OCI-LY7 (cell line): Measurements from ENCODE around the gene DPM3. TPM values are rescaled to one million over a fixed set of nuclear protein-coding genes. Genes with fewer than 3 reads are reported as not detected.

Experiments used
- BruUV-seq: library from RNA; stranded (reverse); fragments of 400-500 nt; replicated peaks from 2 replicates; lab custom pipeline; 2021; lab: Mats Ljungman, UMichigan
- CTCF ChIA-PET: fragments of 300-600 bp; sonication (Branson Sonifier 250); formaldehyde crosslinking; loops from one replicate; lab custom pipeline; 2022; ENCODE audit warnings: antibody characterized with exemption; ENCODE audit not compliant: unreplicated experiment; lab: Charles Lee
- POLR2A ChIA-PET: fragments of 300-600 bp; sonication (Branson Sonifier 250); formaldehyde crosslinking; loops from one replicate; lab custom pipeline; 2022; ENCODE audit warnings: antibody characterized with exemption; lab: Charles Lee
- DNase-seq: peaks from one replicate; pipeline ENCODE4 v3.0.0-alpha.2; 2015; ENCODE audit warnings: low spot score
- H2AFZ ChIP-seq: fragments of 200-600 bp; sonication (generic), shearing (Covaris generic); 2 replicates; pipeline ENCODE4 v1.6.1; 2014; ENCODE audit warnings: mild to moderate bottlenecking, antibody characterized with exemption, low read length, moderate library complexity
- H3K27ac ChIP-seq: fragments of 200-600 bp; sonication (generic); 2 replicates; pipeline ENCODE4 v1.5.1; 2014; ENCODE audit warnings: mixed run types, low read depth, mild to moderate bottlenecking, moderate library complexity, low read length, inconsistent platforms; ENCODE audit not compliant: poor library complexity, severe bottlenecking
- H3K36me3 ChIP-seq: fragments of 200-600 bp; sonication (generic); 2 replicates; pipeline ENCODE4 v1.6.1; 2014; ENCODE audit warnings: mild to moderate bottlenecking, antibody characterized with exemption, low read length, moderate library complexity, mixed read lengths; ENCODE audit not compliant: insufficient read depth
- H3K4me1 ChIP-seq: fragments of 200-600 bp; sonication (generic); 2 replicates; pipeline ENCODE4 v1.5.1; 2014; ENCODE audit warnings: mild to moderate bottlenecking, low read length; ENCODE audit not compliant: insufficient read depth, poor library complexity, severe bottlenecking
- H3K4me2 ChIP-seq: fragments of 200-600 bp; sonication (generic); 2 replicates; pipeline ENCODE4 v1.6.1; 2014; ENCODE audit warnings: mild to moderate bottlenecking, low read length
- H3K4me3 ChIP-seq: fragments of 200-600 bp; sonication (generic); 2 replicates; pipeline ENCODE4 v1.5.1; 2014; ENCODE audit warnings: mild to moderate bottlenecking, low read depth, low read length; ENCODE audit not compliant: poor library complexity, severe bottlenecking
- H3K79me2 ChIP-seq: fragments of 200-600 bp; sonication (generic); 2 replicates; pipeline ENCODE4 v1.6.1; 2016; ENCODE audit warnings: low read depth, mild to moderate bottlenecking, low read length, moderate library complexity, mixed read lengths; ENCODE audit not compliant: insufficient read depth
- H3K9me2 ChIP-seq: fragments of 200-600 bp; sonication (generic); 2 replicates; pipeline ENCODE4 v1.6.1; 2016; ENCODE audit warnings: mild to moderate bottlenecking, low read length, mixed read lengths; ENCODE audit not compliant: insufficient read depth
- H3K9me3 ChIP-seq: fragments of 200-600 bp; sonication (generic); 2 replicates; pipeline ENCODE4 v1.6.1; 2014; ENCODE audit warnings: mild to moderate bottlenecking, mixed run types, low read length, mixed read lengths
- H4K20me1 ChIP-seq: fragments of 200-600 bp; sonication (generic); 2 replicates; pipeline ENCODE4 v1.6.1; 2014; ENCODE audit warnings: mild to moderate bottlenecking, antibody characterized with exemption, low read length, moderate library complexity, mixed read lengths; ENCODE audit not compliant: insufficient read depth
- CTCF ChIP-seq: fragments of 200-600 bp; sonication (generic); conservative IDR thresholded peaks from 2 replicates; pipeline ENCODE4 v1.5.1; 2014; ENCODE audit warnings: mild to moderate bottlenecking, antibody characterized with exemption, low read length, moderate library complexity, mixed read lengths
- EZH2phosphoT487 ChIP-seq: fragments of 200-600 bp; sonication (generic); IDR thresholded peaks from 2 replicates; pipeline ENCODE4 v1.6.1; 2018; ENCODE audit warnings: low read depth, borderline replicate concordance, mild to moderate bottlenecking, mixed run types, antibody characterized with exemption, low read length, moderate library complexity, mixed read lengths
- intact Hi-C: fragments of 100-400 bp; cut with micrococcal nuclease; formaldehyde crosslinking; loops from one replicate; pipeline ENCODE4 v1.10.0; 2022; ENCODE audit not compliant: unreplicated experiment
- total RNA-seq, 2 experiments: library from RNA; depleted of rRNA in 1 of 2; stranded (reverse); fragments of >200 nt in 1 of 2; shearing (Covaris generic) in 1 of 2; gene quantifications; 2 replicates each; pipeline ENCODE4 v1.2.3, GENCODE V29; 2014 to 2022

The DPM3 gene
- total RNA-seq, 2 experiments from 2014 or later = 32.5 to 65.9 TPM

GRCh38 chr1:155128755-155129473 lies 11.4 kb downstream of the DPM3 start:
- TF ChIP-seq EZH2phosphoT487 (no peak), CTCF (no peak)
- Histone ChIP-seq H3K4me1 (peaks cover 4% of the 10 kb centered on the region), H3K9me2 (no peaks in the 10 kb centered on the region), H3K79me2 (no peaks in the 10 kb centered on the region), H3K4me2 (no peak overlapping the region), H3K9me3 (no peaks in the 10 kb centered on the region), H2AFZ (no peak overlapping the region), H3K27ac (no peak overlapping the region), H3K4me3 (no peak overlapping the region), H4K20me1 (no peaks in the 10 kb centered on the region), H3K36me3 (no peaks in the 10 kb centered on the region)
- POLR2A ChIA-PET = no interaction called here
- CTCF ChIA-PET = no interaction called here
- no TSS peak for BruUV-seq
- intact Hi-C loops = no loop called here
- DNase-seq = no peak

- no peak overlapping the region for H2AFZ ChIP-seq
- BruUV-seq = no TSS peak
Observed at GRCh38 chr1:155127967-155128754, 12.2 kb downstream of the DPM3 start.

More at GRCh38 chr1:155127967-155128754, 12.2 kb downstream of the DPM3 start:
- ChIA-PET CTCF (no interaction called here), POLR2A (no interaction called here)
- DNase-seq = no peak
- Histone ChIP-seq H3K4me3 (no peak overlapping the region), H3K4me1 (peaks cover 4% of the 10 kb centered on the region), H3K36me3 (no peaks in the 10 kb centered on the region), H3K4me2 (no peak overlapping the region), H3K9me2 (no peaks in the 10 kb centered on the region), H3K9me3 (no peaks in the 10 kb centered on the region), H4K20me1 (no peaks in the 10 kb centered on the region), H3K79me2 (no peaks in the 10 kb centered on the region), H3K27ac (no peak overlapping the region)
- no peak for TF ChIP-seq CTCF
- intact Hi-C loops = no loop called here
